Middle frontal gyrus (tissue), 1 donor: ENCODE results near the gene NF1.
"Not testable (repeated sequence)": the region's sequence is repeated elsewhere in the genome, so short reads cannot be mapped to it uniquely, and the experiment has no call there.

ENCODE experiments used
- DNase-seq: peaks from one replicate; pipeline ENCODE4 v3.0.0-alpha.2; 2015; ENCODE audit warnings: low spot score; ENCODE audit errors: extremely low spot score

NF1 gene

DNA sequence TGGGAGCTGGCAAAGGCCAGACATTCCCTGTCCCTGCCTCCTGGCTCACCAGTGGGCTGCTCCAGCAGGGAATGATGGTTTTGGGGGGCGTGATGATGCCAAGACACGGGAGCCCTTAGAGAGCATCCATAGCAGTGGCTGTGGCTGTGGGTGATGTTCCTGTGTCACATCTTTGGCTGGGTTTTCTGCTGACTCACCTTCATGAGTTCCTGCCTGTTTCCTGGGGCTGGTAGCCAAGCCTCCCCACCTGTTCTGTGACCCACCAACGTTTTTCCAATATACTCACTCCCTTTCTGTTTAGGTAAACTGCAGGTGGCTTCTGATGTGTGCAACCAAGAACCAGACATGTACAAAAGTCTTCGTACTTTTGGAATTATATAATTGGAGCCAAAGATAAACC lies 16.5 kb upstream of the NF1 start:
- DNase-seq: no peak

DNA sequence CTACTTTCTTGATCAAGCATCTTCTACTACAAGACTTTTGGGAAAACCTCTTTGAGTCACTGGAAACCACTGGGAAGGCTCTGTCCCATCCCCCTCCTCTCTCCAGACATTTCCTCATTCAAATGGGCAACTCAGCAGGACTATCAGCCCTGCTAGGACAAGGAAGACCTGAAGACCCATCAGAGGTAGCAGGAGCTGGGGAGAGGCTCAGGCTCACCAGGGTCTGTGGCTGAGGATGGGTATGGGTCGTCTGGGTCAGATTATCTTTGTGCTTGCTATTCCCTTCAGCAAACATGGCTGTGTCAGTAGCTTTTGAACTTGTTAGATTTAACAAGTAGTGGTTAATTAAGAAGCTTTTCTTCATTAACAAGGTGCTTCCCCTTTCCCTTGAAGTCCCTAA lies 15.0 kb upstream of the NF1 start:
- no peak for DNase-seq

DNA sequence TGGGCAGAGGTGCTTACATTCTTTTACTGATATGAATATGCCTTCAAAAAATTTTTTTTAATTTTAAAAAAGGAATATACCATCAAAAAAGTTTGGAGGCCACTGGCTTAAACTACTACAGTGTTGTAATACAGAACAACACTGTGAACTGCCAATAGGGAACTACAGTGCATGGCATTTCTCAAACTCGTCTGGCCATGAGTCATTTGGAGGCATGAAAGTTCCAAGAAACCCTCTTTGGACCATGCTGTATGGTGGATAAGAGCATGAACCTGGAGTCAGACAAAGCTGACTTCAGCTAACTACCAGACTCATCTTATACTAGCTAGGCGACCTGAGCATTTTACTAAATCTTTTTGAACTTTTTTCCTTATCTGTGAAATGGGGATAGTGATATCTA lies 9.2 kb upstream of the NF1 start:
- no peak for DNase-seq

DNA sequence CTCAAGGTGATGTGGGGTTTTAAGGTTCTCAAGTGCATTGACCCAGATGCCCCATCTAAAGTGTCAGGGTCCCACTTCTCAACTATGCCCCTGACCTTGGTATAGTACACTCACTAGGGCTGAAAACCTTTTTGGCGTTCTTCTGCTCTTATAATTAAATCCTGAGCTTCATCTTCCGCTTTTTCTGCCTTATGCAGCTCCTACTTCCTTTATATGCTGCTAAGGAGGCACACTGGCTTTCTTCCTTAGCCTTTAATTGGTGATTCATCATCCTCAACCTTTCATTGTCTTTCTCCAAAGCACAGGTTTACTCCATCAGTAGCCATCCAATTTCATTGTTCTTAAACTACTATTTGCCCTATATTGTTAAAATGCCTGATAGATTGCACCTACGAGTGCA lies 5.3 kb upstream of the NF1 start:
- no peak for DNase-seq

DNA sequence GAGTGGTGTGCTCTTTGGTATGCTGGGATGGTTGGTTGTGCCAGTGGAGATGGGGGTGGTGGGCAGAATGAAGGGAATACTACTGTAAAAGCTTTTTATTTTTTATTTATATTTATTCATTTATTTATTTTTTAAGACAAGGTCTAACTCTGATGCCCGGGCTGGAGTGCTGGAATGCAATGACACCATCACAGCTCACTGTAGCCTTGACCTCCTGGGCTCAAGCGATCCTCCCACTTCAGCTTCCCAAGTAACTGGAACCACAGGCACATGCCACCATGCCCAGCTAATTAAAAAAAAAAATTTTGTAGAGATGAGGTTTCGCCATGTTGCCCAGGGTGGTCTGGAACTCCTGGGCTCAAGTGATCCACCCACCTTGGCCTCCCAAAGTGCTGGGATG lies 4.1 kb upstream of the NF1 start:
- not testable (repeated sequence) for DNase-seq

DNA sequence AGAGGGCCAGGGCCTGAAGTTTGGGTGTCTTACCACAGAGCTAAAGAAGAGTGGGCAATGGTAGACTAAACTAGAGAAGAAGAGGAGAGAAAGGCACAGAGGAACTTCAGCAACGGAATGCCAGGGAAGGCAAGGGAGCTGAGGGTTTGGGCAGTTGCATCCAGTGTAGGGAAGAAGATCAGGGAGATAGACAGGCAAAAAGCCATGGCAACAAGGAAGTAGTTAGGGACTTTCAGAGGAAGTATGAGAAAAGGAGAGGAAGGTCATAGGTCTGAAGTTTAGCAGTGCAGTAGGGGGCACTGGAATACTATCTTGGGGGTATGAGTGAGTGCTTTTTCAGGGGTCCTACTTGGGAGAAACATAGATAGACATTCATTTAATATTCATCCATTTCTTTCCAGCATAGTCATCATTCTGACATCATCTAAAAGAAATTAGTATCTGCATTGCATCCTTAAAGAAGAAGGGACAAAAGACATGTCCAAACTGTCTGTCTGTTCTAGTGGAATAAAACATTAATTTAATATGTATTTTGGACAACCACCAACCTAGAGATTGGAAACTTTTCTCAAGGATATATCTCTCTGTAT lies 2.2 kb upstream of the NF1 start:
- DNase-seq: no peak

DNA sequence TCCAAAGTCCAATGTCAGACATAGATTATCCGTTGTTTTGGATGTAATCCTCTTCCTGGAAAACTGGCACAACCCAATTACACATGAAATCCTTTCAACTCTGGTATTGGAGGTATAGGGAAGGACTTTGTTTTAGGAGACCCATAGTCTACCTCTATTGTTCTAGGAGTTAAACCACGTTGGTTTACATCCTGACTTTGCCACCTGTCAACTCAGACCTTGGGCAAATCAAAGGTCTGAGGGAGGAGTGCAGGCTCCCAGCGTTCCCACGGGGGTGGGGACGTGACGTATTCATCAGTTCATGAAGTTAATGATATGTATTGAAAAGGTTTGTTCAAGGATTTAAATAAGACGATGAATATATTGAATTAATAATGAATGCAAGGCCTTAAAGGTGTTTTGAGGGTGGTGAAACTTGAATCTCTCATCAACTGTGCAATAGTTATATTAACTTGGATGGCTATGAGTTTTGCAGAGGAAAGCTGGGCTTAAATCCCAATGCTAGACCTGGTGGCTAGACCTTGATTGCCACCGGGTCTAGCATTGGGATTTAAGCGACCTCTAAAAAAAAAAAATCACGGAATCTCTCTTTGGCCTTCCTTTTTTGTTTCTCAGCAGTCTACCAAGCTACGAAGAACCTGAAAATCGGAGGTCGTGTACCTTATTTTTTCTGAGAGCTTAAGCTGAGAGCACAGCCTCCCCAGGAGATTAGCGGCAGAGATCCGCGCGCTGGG lies 744 bp upstream of the NF1 start:
- DNase-seq: no peak

DNA sequence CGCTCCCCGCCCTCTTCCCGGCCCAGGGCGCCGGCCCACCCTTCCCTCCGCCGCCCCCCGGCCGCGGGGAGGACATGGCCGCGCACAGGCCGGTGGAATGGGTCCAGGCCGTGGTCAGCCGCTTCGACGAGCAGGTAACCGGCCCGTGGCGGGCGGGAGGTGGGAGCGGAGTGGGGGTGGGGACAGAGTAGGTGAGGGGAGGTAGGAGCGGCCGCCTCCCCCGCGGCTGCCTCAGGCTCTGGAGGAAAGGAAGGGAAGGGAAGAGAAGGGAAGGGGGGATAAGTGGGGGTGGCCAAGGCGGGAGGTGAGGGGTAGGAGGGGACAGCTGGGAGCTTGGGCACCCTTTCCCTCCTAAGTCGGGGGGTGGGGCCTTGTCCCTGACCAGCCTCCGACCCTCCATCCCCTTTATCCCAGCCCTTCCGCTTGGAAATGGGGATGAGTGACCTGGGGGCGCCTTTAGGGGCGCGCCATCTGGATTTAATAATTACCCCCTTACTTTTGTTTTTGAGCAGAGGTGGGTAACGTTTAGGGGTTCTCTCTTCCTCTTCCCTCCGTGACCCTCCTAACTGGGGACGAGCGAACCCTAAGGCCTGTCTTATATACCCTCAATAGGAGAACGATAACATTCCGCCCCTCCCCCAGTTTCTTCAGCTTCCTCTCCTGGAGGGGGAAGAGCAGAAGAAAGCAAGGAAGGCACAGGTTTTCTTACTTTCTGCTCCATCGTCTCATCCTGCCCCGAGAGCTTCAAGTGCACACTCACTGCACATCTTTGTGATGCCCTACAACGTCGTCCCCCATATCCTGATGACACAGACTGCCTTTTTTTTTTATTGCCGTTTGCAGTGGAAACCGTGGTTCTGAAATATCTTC lies 694 bp downstream of the NF1 start:
- DNase-seq: no peak

DNA sequence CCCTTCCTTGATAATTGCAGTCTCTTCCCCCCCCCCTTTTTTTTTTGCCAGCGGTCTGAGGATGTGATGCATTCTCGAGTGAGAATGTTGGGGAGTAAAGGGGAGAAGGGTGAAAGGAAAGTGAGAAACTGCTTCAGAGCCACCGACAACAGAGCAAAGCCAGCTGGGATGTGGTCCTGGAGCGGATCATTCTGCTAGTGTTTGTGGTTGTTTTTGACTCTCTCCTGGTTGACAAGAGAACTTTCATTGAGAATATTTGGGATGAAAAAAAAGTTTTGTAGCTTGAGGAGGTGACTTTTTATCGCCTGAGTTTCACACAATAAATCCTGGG lies 1.3 kb downstream of the NF1 start:
- DNase-seq: no peak

DNA sequence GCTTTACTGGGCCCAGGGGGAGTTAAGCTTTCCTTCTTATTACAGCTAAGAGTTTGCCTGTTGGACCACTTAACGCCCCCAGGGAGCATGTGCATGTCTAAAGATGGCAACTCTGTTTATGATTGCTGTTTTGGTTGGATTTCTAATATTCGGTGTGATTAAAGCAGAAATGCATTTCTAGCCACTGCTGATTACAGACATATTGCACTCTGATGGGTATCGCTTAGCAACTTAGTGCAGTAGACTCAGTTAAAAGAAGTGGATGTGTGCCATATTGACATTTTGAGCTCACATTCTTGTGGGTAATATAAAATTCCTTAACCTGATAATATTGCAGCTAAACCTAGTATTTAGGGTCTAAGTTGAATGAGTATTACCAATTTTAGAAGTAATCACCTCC lies 4.2 kb downstream of the NF1 start:
- DNase-seq: no peak

DNA sequence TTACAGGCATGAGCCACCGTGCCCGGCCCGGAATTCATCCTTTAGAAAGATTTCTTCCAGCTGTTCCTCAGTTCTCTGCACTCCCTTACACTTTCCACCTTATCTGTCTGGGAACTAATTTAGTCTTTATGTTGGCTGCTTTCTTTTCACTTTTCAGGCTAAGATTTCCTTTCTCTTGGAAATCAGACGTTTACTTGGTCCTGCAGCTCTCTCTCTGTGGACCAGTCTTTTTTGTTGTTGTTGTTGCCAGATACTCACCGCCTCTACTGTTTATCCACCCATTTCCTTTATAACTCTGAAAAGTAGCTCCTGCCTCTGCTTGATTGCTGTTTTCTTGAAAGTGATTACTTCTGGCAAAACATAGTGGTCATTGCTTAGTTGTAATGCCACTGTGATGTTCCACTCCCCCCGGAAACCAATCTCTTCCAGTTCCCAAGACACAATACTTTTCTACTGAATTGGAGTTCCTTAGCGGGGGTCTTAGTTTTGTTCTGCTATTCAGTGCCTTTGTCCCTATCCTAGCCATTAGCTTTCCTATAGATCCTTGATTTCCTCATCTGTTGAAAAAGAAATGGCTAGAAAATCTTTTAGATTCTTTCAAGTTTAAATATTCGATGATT lies 6.2 kb downstream of the NF1 start:
- DNase-seq: no peak

DNA sequence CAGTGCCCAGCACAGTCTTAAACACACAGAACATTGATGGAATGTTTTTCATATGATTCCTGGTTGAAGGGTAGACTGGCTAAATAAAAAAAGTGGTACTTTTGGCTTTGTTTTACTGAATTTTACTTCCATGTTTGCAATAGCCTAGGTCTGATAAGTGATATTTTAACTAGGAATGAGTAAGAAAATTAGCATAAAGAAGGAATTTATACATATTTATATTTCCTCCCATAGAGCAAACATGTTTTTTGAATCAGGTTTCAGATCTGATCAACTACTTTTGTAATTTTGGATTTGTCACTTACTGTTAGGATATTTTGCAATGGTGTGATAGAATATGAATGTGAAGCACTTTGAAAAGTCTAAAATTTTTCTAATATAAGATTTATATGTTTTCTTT lies 7.2 kb downstream of the NF1 start:
- DNase-seq: no peak

DNA sequence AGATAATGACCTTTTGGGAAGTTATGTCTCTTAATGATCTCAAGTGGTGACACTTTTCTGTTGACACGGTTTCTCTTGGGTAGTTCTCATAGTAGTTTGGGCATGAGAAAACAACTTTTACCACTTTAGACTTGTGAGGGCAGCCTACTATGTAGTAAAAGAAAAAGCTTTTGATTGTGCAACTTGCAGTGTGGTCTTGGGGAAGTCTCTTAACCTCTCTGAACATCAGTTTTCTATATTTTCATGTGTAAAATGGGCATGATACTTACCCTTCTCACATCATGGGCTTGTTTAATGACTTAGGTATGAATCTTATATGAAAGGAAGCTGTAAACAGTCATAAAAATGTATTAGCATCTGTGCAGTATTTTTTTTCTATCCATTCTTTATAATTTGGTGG lies 11.2 kb downstream of the NF1 start:
- DNase-seq: no peak

DNA sequence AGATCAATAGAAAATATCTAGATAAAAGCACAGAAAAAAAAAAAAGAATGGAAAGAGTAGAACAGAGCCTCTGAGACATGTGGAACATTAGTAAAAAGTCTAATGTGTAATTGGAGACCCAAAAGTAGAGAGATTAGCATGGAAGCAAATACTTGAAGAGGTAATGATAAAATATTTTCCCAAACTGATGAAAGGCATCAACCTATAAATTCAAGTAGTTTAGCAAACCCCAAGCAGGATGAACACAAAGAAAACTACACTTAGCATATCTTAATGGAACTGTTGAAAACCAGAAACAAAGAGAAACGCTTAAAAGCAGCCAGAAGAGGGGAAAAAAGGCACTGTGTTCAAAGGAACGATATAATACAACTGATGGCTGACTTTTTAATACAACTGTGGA lies 16.4 kb downstream of the NF1 start:
- DNase-seq: no peak

DNA sequence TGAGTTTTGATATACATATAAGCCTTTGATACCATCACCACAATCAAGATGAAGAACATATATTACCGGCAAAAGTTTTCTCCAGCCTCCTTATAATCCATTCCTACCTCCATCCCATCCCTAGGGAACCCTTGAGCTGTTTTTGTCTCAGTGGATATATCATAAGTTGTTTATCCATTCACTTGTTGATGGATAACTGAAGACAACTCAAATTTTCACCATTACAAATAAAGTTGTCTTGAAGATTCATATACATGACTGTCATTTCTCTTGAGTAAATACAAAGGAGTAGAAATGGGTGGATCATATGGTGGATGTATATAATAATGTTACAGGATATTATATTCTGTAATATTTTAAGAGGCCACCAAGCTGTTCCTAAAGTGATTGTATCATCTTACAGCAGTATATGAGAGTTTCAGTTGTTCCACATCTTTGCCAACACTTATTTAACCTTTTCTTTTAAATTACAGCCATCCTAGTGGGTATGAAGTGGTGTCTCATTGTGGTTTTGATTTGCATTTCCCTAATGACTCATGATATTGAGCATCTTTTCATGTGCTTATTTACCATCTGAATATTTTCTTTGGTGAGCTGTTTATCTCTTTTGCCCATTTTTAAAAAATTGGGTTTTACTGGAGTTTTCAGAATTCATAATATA lies 17.4 kb downstream of the NF1 start:
- no peak for DNase-seq

DNA sequence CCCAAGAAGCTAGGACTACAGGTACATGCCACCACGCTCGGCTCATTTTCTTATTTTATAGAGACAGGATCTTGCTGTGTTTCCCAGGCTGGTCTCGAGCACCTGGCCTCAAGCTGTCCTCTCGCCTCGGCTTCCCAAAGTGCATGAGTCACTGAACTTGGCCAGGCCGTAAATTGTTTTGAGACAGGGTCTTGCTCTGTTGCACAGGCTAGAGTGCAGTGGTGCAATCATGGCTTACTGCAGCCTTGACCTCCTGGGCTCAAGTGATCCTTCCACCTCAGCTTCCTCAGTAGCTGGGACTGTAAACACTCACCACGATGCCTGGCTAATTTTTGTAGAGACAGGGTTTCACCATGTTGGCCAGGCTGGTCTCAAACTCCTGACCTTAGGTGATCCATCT lies 18.6 kb downstream of the NF1 start:
- DNase-seq: not testable (repeated sequence)

DNA sequence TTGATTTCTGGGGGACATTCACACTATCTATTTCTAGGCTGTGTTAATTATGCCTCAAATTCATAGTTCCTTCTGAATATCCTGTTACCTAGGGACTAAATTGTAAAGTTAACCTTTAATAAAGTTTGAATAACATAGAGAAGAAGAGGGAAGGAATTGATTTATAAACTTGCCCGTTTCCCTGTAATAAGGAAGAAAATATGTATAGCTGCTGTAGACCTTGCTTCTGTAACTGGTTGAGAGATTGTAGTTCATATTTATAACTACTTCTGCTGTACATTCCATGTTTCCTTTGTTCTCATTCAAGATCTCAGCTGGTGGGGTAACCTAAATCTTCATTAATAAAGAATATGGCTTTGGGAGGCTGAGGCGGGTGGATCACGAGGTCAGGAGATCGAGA lies 19.2 kb downstream of the NF1 start:
- DNase-seq: no peak

DNA sequence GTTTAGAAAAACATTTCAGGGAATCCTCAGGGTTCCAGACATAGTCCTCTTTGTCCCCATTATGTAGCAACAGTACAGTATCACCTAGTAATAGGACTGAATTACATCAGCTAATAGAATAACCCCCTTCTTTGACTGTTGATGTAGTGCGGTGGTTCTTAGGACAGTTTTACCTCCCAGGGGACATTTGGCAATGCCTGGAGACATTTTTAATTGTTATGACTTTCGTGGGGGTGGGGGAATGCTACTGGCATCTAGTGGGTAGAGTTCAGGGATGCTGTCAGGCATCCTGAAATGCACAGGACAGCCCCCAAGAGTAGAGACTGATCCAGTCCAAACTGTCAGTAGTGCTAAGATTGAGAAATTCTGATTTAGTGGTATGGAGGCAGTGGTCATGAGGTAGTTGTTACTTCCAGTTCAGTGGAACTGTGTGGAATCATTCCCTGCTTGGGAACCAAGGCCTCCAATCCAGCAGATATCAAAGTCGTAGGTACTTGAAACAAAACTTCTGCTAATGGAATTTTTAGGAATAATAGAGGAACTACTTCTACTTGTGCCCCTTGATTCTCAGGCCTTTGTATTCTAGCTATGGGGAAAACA lies 20.3 kb downstream of the NF1 start:
- no peak for DNase-seq

DNA sequence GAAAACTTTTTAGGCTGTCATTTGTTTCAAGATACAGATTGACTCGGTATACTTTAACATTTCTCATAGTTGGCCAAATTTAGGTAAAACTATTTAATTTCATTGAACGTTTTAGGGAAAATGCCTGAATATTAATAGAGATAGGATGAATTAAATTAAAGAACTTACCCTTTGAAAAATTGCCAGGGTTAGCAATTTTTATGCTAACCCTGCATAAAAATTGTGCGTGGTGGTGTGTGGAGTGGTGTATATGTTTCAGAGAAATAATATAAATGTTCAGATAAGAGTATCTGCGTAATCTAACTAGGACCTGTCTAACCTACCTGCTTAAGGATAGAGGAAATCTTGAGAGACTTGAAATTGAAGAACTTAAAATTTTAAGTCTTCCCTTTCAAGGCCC lies 21.4 kb downstream of the NF1 start:
- DNase-seq: no peak

DNA sequence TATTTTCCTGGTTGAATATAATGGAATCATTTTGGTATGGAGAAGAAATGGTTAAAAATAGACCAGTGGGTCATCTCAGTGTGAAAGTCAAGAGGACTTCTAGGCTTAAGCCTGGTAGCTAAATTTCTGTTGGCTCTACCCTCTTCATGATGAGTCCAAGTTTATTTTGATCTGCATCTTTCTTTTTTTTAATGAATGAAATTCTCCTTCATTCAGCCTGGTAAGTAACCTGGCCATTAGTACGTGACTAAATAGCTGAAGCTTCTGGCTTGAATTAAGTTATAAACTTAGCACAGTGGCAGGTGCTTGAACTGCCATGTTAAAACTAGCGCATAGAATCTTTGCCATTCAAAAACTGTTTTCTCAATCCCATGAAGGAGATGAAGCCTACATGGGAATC lies 28.0 kb downstream of the NF1 start:
- no peak for DNase-seq

DNA sequence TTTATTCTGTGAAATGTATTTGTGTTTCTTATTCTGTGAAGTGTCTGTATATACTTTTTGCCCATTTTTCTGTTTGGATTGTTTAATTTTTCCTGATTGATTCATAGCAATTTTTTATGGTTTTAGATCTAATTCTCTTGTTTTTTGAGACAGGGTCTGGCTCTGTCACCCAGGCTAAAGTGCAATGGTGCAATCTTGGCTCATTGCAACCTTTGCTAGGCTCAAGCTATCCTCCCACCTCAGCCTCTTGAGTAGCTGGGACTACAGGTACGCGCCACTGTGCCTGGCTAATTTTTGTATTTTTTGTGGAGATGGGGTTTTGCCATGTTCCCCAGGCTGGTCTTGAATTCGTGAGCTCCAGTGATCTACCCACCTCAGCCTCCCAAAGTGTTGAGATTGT lies 31.5 kb downstream of the NF1 start:
- DNase-seq: no peak
